Measurements from ENCODE around the gene LCLAT1.

DNA sequence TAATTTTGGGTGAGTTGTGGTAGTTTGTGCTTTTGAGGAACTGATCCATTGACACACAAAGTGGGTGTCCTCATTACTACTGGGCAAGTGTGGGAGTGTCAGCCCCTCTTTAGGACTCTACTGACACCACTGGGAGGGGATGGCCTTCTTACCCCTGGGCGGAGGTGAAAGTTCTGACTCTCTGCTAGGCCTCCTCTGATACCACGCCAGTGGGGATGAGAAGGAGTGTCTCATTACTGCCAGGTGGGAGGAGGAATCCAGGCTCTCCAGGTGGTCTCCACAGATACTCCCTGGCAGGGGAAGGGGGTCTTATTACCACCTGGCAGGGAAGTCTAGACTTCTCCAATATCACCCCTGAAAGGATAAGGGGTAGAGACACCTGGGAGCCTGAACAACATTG lies 9.1 kb downstream of the LCLAT1 start:
- TF ChIP-seq, protein P1, sequence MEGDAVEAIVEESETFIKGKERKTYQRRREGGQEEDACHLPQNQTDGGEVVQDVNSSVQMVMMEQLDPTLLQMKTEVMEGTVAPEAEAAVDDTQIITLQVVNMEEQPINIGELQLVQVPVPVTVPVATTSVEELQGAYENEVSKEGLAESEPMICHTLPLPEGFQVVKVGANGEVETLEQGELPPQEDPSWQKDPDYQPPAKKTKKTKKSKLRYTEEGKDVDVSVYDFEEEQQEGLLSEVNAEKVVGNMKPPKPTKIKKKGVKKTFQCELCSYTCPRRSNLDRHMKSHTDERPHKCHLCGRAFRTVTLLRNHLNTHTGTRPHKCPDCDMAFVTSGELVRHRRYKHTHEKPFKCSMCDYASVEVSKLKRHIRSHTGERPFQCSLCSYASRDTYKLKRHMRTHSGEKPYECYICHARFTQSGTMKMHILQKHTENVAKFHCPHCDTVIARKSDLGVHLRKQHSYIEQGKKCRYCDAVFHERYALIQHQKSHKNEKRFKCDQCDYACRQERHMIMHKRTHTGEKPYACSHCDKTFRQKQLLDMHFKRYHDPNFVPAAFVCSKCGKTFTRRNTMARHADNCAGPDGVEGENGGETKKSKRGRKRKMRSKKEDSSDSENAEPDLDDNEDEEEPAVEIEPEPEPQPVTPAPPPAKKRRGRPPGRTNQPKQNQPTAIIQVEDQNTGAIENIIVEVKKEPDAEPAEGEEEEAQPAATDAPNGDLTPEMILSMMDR (optimal IDR thresholded peaks at IDR 0.05 in 1 of 3, IDR thresholded peaks at IDR 0.05 in 1 of 3, conservative IDR thresholded peaks at IDR 0.05 in 1 of 3; ENCODE audit: extremely low read depth in 1 of 3, insufficient read depth in 2 of 3, low read length in 3 of 3), result no peak
- no peak for TF ChIP-seq EZH2 (IDR thresholded peaks at IDR 0.05; ENCODE audit: low read length)
